ENCODE data around the gene VANGL1. TPM values are rescaled to one million over a fixed set of nuclear protein-coding genes. Genes with fewer than 3 reads are reported as not detected.
A peak's percentile ranks its signal among the peaks of the same experiment; 100 is the strongest.

The VANGL1 gene
- total RNA-seq, 1 experiment from 2014 or later = 10.5 TPM

DNA sequence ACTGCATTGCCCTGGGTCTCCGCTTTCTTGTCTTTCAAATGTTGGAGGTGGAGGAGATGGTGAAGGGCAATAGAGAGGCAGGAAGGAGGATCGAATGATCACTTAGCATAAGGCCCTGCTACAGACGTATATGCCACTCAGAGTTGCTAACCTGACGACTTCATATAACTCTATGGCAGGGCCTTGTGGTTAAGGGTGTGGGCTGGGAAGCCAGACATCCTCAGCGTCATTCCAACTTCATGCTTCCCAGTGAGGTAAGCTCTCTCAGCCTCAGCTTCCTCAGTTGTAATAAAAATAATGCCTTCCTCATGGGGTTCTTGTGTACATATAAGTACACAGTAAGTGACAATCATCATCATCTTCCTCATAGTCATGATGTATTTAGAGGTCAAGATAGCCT lies 72.1 kb downstream of the VANGL1 start:
- peaks cover 7% of the 10 kb centered on the region for H3K4me1 Mint-ChIP-seq (ENCODE audit: insufficient read depth, unreplicated experiment)
- intact Hi-C loops (cut with micrococcal nuclease) = no loop called here
- TF ChIP-seq, protein P1, sequence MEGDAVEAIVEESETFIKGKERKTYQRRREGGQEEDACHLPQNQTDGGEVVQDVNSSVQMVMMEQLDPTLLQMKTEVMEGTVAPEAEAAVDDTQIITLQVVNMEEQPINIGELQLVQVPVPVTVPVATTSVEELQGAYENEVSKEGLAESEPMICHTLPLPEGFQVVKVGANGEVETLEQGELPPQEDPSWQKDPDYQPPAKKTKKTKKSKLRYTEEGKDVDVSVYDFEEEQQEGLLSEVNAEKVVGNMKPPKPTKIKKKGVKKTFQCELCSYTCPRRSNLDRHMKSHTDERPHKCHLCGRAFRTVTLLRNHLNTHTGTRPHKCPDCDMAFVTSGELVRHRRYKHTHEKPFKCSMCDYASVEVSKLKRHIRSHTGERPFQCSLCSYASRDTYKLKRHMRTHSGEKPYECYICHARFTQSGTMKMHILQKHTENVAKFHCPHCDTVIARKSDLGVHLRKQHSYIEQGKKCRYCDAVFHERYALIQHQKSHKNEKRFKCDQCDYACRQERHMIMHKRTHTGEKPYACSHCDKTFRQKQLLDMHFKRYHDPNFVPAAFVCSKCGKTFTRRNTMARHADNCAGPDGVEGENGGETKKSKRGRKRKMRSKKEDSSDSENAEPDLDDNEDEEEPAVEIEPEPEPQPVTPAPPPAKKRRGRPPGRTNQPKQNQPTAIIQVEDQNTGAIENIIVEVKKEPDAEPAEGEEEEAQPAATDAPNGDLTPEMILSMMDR (IDR thresholded peaks at IDR 0.05; ENCODE audit: unreplicated experiment) = no peak
- no peaks in the 10 kb centered on the region for H3K27me3 Mint-ChIP-seq (ENCODE audit: insufficient read depth, unreplicated experiment)
- H3K4me3 Mint-ChIP-seq (ENCODE audit: unreplicated experiment) = no peak overlapping the region
- CTCF ChIA-PET = interaction anchor here (0.8 to 6.8 kb wide), 5 partner anchors 7 to 56 kb away, joined by 3 to 45 read pairs (median 6); no protein-coding TSS in a partner anchor
- POLR2A ChIA-PET = no interaction called here
- no peak overlapping the region for H3K27ac Mint-ChIP-seq (ENCODE audit: low read depth, unreplicated experiment)
- no TSS peak for BruUV-seq (replicated peaks)
- DNase-seq (ENCODE audit: unreplicated experiment) = no peak
- H3K9me3 Mint-ChIP-seq (ENCODE audit: unreplicated experiment) = no peaks in the 10 kb centered on the region
- H3K36me3 Mint-ChIP-seq (ENCODE audit: insufficient read depth, unreplicated experiment) = no peaks in the 10 kb centered on the region

DNA sequence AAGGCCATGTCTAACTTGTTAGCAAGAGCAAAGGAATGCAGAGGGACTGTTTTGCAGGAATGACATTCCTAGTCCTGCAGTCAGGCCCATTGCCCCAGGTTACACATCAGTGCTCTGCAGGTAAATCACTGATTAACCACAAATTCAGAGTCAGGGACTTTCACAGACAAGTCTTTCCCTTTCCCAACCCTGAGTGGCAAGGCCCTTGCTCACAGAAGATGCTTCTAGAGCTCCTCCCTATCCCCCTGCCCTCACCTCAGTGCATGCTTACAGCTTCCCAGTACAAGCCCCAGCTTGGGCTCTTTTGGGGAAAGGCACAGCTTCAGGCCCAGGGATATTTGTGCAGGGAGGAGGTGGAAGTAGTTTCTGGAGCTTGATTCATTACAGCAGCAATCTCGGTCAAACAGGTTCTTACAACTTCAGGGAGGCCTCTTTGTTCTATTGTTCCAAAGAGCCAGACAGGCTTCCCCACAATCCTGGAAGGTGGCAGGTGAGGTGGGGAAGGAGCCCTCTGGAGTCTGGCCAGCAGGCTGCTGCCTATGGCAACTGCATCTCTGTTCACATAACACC lies 72.9 kb downstream of the VANGL1 start:
- no peaks in the 10 kb centered on the region for H3K27me3 Mint-ChIP-seq (ENCODE audit: insufficient read depth, unreplicated experiment)

DNA sequence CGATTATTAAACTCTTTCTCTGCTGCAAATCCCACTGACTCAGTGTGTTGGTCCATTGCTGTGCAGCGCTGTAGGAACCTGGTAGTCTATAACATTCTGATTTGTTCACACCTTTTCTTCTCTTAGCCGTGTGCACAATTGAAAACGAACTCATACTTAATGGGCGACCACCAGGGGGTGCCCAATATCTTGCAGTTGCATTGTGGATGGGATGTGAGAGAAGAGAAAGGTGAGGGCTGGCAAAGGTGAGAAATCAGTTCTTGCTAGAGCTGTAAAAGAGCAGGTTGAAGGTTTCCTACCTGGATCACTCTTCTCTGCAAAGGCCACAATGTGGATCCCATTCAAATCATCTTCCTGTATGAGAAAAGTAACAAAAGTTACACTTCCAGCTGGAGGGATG lies 75.8 kb downstream of the VANGL1 start:
- BruUV-seq (replicated peaks) = no TSS peak
- Mint-ChIP-seq H3K27me3 (ENCODE audit: insufficient read depth, unreplicated experiment) (no peaks in the 10 kb centered on the region), H3K36me3 (ENCODE audit: insufficient read depth, unreplicated experiment) (no peaks in the 10 kb centered on the region), H3K4me1 (ENCODE audit: insufficient read depth, unreplicated experiment) (peaks cover 7% of the 10 kb centered on the region), H3K4me3 (ENCODE audit: unreplicated experiment) (no peak overlapping the region), H3K27ac (ENCODE audit: low read depth, unreplicated experiment) (no peak overlapping the region), H3K9me3 (ENCODE audit: unreplicated experiment) (no peaks in the 10 kb centered on the region)
- ChIA-PET CTCF (interaction anchor here (0.6 to 6.8 kb wide), 9 partner anchors 10 to 177 kb away, joined by 3 to 45 read pairs (median 3); no protein-coding TSS in a partner anchor), POLR2A (interaction anchor here (0.7 kb wide), 1 partner anchor 402 kb away, joined by 3 read pairs; no protein-coding TSS in a partner anchor)
- peak; percentile 67 for DNase-seq (ENCODE audit: unreplicated experiment)
- intact Hi-C loops (cut with micrococcal nuclease) = loop anchor here (1.0 kb wide), 1 partner anchor 55 kb away; no protein-coding TSS in a partner anchor
- TF ChIP-seq, protein P1 (IDR thresholded peaks at IDR 0.05; ENCODE audit: unreplicated experiment) = peak; percentile 42

More for the DNA sequence above, 72.9 kb downstream of the VANGL1 start:
- intact Hi-C loops (cut with micrococcal nuclease) = no loop called here
- Mint-ChIP-seq H3K36me3 (ENCODE audit: insufficient read depth, unreplicated experiment) (no peaks in the 10 kb centered on the region), H3K4me3 (ENCODE audit: unreplicated experiment) (no peak overlapping the region), H3K4me1 (ENCODE audit: insufficient read depth, unreplicated experiment) (peaks cover 7% of the 10 kb centered on the region), H3K27ac (ENCODE audit: low read depth, unreplicated experiment) (no peak overlapping the region), H3K9me3 (ENCODE audit: unreplicated experiment) (no peaks in the 10 kb centered on the region)
- DNase-seq (ENCODE audit: unreplicated experiment) = no peak
- ChIA-PET POLR2A (no interaction called here), CTCF (interaction anchor here (0.7 to 6.8 kb wide), 7 partner anchors 8 to 55 kb away, joined by 3 to 45 read pairs (median 4); no protein-coding TSS in a partner anchor)
- no TSS peak for BruUV-seq (replicated peaks)
- TF ChIP-seq, protein P1 (IDR thresholded peaks at IDR 0.05; ENCODE audit: unreplicated experiment) = no peak

DNA sequence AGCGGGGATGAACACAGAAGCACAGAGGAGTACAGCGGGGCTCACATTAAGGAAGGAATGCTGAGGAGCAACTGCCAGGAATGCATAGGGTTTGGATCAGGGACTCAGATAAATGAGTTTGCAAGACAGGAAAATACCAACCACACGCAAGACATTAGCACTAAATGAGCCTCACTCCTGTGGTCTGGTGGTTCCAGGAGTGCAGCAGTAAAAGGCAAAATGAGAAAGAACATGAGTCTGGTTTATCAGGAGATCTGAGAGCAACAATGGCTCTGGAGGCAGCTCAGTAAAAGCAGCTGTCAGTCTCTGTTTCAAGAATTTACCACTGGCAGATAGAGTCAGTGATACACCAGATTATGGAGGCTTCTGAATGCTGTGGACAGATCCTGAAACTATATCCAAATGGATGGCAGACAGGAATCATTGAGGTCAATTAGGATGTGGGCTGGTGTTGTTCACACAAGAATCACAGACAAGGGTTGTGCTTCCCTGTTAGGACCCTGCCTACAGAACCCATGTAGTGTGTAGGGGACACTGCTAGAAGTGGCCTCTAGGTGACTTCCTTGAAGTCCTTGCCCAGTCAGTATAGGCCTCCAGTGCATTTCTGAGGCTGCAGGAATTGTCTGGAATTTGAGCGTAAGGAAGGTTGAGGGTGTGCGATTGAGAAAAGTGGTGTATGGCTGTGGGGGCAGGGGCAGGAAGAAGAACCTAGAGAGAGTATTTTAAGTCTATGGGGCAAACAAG lies 76.4 kb downstream of the VANGL1 start:
- CTCF ChIA-PET = interaction anchor here (0.6 to 6.8 kb wide), 9 partner anchors 9 to 177 kb away, joined by 3 to 45 read pairs (median 3); no protein-coding TSS in a partner anchor
- no peaks in the 10 kb centered on the region for H3K36me3 Mint-ChIP-seq (ENCODE audit: insufficient read depth, unreplicated experiment)
- H3K9me3 Mint-ChIP-seq (ENCODE audit: unreplicated experiment) = no peaks in the 10 kb centered on the region
- intact Hi-C loops (cut with micrococcal nuclease) = no loop called here
- BruUV-seq (replicated peaks) = no TSS peak
- H3K4me1 Mint-ChIP-seq (ENCODE audit: insufficient read depth, unreplicated experiment) = peaks cover 7% of the 10 kb centered on the region
- TF ChIP-seq, protein P1 (IDR thresholded peaks at IDR 0.05; ENCODE audit: unreplicated experiment) = no peak
- POLR2A ChIA-PET = interaction anchor here (0.7 kb wide), 1 partner anchor 403 kb away, joined by 3 read pairs; no protein-coding TSS in a partner anchor
- no peak overlapping the region for H3K4me3 Mint-ChIP-seq (ENCODE audit: unreplicated experiment)
- H3K27ac Mint-ChIP-seq (ENCODE audit: low read depth, unreplicated experiment) = no peak overlapping the region
- no peak for DNase-seq (ENCODE audit: unreplicated experiment)
- no peaks in the 10 kb centered on the region for H3K27me3 Mint-ChIP-seq (ENCODE audit: insufficient read depth, unreplicated experiment)

Measured in MCF 10A (cell line).